ENCODE data around the gene GATA2.

The GATA2 gene

DNA sequence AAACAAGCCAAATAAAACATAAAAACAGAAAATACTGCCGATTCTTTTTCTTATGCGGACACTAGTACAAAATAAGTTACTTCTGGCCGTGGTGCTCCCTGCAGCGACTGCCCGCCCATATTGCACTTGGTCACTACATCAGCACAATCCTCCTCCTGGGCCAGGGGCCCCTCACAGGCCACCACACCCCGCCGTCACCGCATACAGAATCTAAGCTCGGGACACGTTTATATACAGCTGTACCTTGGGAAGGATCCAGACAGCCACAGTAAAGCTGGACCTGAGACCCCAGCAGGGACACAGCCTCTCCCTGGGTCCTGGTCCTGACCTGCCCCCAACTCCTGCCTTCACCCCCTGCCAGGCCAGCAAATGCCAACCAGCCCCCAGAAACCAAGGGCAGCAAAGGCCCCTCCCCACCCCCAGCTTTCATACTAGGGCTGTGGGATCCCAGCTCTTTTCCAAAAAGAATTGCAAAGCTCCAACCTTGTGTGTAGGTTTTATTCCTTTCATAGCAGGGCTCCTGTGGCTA is 13.4 kb downstream of the GATA2 start:
- no peak overlapping the region for H3K4me3 ChIP-seq (ENCODE audit: low read depth, low read length)
- TF ChIP-seq, protein P1, sequence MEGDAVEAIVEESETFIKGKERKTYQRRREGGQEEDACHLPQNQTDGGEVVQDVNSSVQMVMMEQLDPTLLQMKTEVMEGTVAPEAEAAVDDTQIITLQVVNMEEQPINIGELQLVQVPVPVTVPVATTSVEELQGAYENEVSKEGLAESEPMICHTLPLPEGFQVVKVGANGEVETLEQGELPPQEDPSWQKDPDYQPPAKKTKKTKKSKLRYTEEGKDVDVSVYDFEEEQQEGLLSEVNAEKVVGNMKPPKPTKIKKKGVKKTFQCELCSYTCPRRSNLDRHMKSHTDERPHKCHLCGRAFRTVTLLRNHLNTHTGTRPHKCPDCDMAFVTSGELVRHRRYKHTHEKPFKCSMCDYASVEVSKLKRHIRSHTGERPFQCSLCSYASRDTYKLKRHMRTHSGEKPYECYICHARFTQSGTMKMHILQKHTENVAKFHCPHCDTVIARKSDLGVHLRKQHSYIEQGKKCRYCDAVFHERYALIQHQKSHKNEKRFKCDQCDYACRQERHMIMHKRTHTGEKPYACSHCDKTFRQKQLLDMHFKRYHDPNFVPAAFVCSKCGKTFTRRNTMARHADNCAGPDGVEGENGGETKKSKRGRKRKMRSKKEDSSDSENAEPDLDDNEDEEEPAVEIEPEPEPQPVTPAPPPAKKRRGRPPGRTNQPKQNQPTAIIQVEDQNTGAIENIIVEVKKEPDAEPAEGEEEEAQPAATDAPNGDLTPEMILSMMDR (IDR thresholded peaks at IDR 0.05; ENCODE audit: borderline replicate concordance, insufficient read depth, low read depth, low read length), result no peak

DNA sequence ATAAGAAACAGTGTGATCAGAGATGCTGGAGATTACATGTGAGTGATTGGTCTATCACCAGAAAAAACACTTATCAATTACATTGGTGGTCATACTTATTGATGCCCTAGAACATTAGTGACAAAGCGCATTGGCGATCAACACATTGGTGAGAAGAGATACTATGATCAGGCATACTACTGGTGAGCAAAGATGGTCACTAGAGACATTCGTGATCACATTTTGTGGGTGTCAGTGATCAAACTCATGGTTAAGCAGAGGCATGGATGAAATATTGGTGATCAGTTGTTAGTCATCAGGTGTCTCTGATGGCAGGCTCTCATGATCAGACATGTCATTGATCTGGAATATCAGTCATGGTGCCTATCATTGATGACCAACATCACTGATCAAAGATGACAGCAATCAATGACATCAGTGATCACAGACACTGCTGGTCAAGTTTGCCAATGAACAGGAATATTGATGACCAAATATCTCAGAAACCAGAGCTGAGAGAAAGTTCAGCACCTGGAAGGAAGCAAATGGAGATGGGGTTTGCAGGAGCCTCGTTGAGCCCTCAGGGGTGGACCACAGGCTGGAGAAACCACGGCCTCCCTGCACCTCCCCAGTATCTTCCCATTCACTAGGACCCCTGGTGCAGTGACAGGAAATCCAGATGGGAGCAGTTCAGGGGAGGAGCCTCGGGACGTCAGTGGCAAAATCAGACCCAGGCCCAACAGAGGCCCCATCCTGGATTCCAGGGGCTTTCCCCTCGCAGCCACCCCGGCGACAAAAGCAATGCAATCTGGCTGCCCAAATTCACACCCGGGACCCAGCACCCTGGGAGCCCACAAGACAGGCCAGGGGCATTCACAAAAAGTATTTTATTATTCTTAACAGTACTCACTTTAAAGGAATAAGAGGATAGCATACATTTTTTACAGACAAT is 14.2 kb downstream of the GATA2 start:
- no peak overlapping the region for H3K4me3 ChIP-seq (ENCODE audit: low read depth, low read length)
- TF ChIP-seq, protein P1 (IDR thresholded peaks at IDR 0.05; ENCODE audit: borderline replicate concordance, insufficient read depth, low read depth, low read length), result no peak

DNA sequence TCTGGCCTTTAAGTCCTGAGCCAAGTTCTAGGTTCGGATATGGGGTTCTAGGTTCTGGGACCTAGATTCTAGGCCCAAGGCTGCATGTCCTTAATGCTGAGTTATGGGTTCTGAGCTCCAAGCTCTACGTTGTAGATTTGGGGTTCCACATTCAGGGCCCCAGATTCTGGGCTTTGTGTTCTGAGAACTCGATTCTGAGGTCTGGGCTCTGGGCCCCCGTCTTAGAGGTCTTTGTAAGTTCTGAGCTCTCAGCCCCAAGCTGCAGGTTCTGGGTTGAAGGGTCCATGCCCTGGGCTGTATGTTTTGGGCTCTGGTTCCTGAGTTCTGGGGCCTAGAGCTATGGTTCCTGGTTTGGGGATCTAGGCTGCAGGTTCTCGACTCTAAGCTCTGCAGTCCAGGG is 16.3 kb downstream of the GATA2 start:
- no peak overlapping the region for H3K4me3 ChIP-seq (ENCODE audit: low read depth, low read length)

DNA sequence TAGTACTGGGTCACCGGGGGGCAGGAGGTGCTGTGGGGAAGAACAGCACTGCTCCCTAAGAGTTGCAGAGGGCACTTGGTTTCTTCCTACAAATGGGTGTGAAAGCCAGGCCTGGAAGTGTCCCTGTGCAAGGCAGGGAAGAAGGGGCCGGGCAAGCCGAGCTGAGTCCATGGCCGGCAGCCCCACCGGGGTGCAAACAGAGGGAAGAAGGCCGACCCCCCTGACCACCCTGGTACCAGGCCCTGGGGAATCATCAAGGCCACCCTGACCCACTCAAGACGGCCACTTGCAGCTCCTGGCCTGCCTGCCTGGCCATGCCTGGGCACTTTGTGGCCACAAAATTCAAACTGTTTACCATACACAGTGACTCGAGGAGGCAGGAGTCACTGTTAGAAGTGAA is 17.6 kb downstream of the GATA2 start:
- no peak overlapping the region for H3K4me3 ChIP-seq (ENCODE audit: low read depth, low read length)
- TF ChIP-seq, protein P1 (IDR thresholded peaks at IDR 0.05; ENCODE audit: borderline replicate concordance, insufficient read depth, low read depth, low read length), result no peak

More for the DNA sequence above, 16.3 kb downstream of the GATA2 start:
- TF ChIP-seq, protein P1 (IDR thresholded peaks at IDR 0.05; ENCODE audit: borderline replicate concordance, insufficient read depth, low read depth, low read length), result no peak

DNA sequence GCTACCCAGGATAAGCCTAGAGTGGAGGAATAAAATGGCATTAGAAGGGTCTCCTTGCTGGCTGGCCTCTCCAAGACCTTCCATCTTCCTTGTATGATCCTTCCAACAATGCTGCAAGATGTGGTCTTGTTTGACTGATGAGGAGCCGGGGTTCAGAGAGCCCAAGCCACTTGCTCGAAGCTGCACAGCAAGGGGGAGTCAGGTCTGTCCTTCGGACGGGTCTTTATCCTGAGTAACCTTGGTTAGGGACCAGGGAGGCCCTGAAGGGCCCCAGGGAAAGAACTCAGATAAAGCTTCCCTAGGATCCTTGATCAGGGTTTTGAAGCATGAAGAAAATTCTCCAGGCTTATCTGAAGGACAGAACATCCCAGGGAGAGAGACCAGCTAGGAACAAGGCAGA is 19.3 kb downstream of the GATA2 start:
- TF ChIP-seq, protein P1 (IDR thresholded peaks at IDR 0.05; ENCODE audit: borderline replicate concordance, insufficient read depth, low read depth, low read length), result no peak
- H3K4me3 ChIP-seq (ENCODE audit: low read depth, low read length), result no peak overlapping the region

DNA sequence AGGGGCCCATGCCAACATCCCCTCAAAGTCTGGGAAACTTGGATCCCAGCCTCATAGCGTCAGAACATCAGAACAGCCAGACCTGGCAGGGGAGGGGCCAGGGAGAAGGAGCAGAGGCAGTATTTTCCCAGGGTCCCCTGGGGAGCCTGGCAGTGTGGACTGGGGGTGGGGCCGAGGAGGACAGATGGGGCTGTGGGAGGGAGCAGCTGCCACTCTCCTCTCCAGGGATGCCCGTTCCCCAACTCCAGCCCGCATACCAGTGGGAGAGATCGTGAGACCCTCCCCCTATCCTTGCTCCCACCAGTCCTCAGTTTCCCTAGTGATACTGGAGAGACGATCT is 19.9 kb downstream of the GATA2 start:
- TF ChIP-seq, protein P1 (IDR thresholded peaks at IDR 0.05; ENCODE audit: borderline replicate concordance, insufficient read depth, low read depth, low read length), result no peak
- no peak overlapping the region for H3K4me3 ChIP-seq (ENCODE audit: low read depth, low read length)
